ENCODE data around the gene CDH23. TPM values are rescaled to one million over a fixed set of nuclear protein-coding genes. Genes with fewer than 3 reads are reported as not detected.

CDH23 gene
- total RNA-seq, 1 donor from 2014 or later, result 4.5 TPM

- Histone ChIP-seq H3K9me3 (replicated peaks) (no peaks in the 10 kb centered on the region), H3K4me1 (peaks cover 24% of the 10 kb centered on the region), H3K36me3 (no peaks in the 10 kb centered on the region), H3K27ac (replicated peaks) (no peak overlapping the region), H3K4me3 (no peak overlapping the region), H3K27me3 (ENCODE audit: low read depth) (no peaks in the 10 kb centered on the region)
- TF ChIP-seq CTCF (IDR thresholded peaks at IDR 0.05; ENCODE audit: borderline replicate concordance), result no peak
- intact Hi-C loops (cut with micrococcal nuclease), result no loop called here
- DNase-seq, result no peak
Measured at GRCh38 chr10:71780719-71781118, 384.0 kb downstream of the CDH23 start.

GRCh38 chr10:71782221-71782916 is 385.6 kb downstream of the CDH23 start:
- H3K27ac ChIP-seq (replicated peaks), result no peak overlapping the region
- intact Hi-C loops (cut with micrococcal nuclease), result no loop called here
- no peaks in the 10 kb centered on the region for H3K9me3 ChIP-seq (replicated peaks)
- H3K4me3 ChIP-seq, result no peak overlapping the region
- H3K36me3 ChIP-seq, result no peaks in the 10 kb centered on the region
- peaks cover 17% of the 10 kb centered on the region for H3K4me1 ChIP-seq
- H3K27me3 ChIP-seq (ENCODE audit: low read depth), result no peaks in the 10 kb centered on the region
- TF ChIP-seq CTCF (IDR thresholded peaks at IDR 0.05; ENCODE audit: borderline replicate concordance), result no peak
- DNase-seq, result no peak

GRCh38 chr10:71782917-71783490 is 386.3 kb downstream of the CDH23 start:
- Histone ChIP-seq H3K36me3 (no peaks in the 10 kb centered on the region), H3K9me3 (replicated peaks) (no peaks in the 10 kb centered on the region), H3K27me3 (ENCODE audit: low read depth) (no peaks in the 10 kb centered on the region), H3K27ac (replicated peaks) (no peak overlapping the region), H3K4me3 (no peak overlapping the region), H3K4me1 (peaks cover 17% of the 10 kb centered on the region)
- DNase-seq, result peak; percentile 40
- no peak for TF ChIP-seq CTCF (IDR thresholded peaks at IDR 0.05; ENCODE audit: borderline replicate concordance)
- intact Hi-C loops (cut with micrococcal nuclease), result no loop called here

- intact Hi-C loops (cut with micrococcal nuclease), result no loop called here
- Histone ChIP-seq H3K9me3 (replicated peaks) (no peaks in the 10 kb centered on the region), H3K4me1 (peaks cover 17% of the 10 kb centered on the region), H3K36me3 (no peaks in the 10 kb centered on the region), H3K27me3 (ENCODE audit: low read depth) (no peaks in the 10 kb centered on the region), H3K4me3 (no peak overlapping the region), H3K27ac (replicated peaks) (no peak overlapping the region)
- no peak for TF ChIP-seq CTCF (IDR thresholded peaks at IDR 0.05; ENCODE audit: borderline replicate concordance)
- no peak for DNase-seq
Measured at GRCh38 chr10:71783917-71784678, 387.4 kb downstream of the CDH23 start.

GRCh38 chr10:71784679-71785272 is 388.1 kb downstream of the CDH23 start:
- Histone ChIP-seq H3K4me3 (no peak overlapping the region), H3K4me1 (peaks cover 17% of the 10 kb centered on the region), H3K27ac (replicated peaks) (no peak overlapping the region), H3K27me3 (ENCODE audit: low read depth) (no peaks in the 10 kb centered on the region), H3K36me3 (no peaks in the 10 kb centered on the region), H3K9me3 (replicated peaks) (no peaks in the 10 kb centered on the region)
- no peak for TF ChIP-seq CTCF (IDR thresholded peaks at IDR 0.05; ENCODE audit: borderline replicate concordance)
- intact Hi-C loops (cut with micrococcal nuclease), result no loop called here
- no peak for DNase-seq
